Smooth muscle cell (in vitro differentiated cells): ENCODE results near the gene SLC10A1. TPM values are rescaled to one million over a fixed set of nuclear protein-coding genes. Genes with fewer than 3 reads are reported as not detected.
A peak's percentile ranks its signal among the peaks of the same experiment; 100 is the strongest.

ENCODE experiments used
- DNase-seq: peaks from one replicate; lab custom pipeline; 2025; ENCODE audit not compliant: unreplicated experiment; lab: John Stamatoyannopoulos, UW
- H2AFZ ChIP-seq: fragments of 200-600 bp; sonication (generic); 2 replicates; pipeline ENCODE4 v1.6.0; 2016; ENCODE audit warnings: antibody characterized with exemption, low read depth, mild to moderate bottlenecking
- H3F3A ChIP-seq: fragments of 200-600 bp; sonication (generic); 2 replicates; pipeline ENCODE4 v1.6.0; 2017; ENCODE audit warnings: antibody characterized with exemption, low read depth
- H3K27ac ChIP-seq: fragments of 200-600 bp; sonication (generic); 2 replicates; pipeline ENCODE4 v1.5.1; 2016; ENCODE audit warnings: low read depth, mild to moderate bottlenecking
- H3K27me3 ChIP-seq: fragments of 200-600 bp; sonication (generic); 2 replicates; pipeline ENCODE4 v1.6.1; 2016; ENCODE audit warnings: low read depth, mild to moderate bottlenecking
- H3K36me3 ChIP-seq: fragments of 200-600 bp; sonication (generic); 2 replicates; pipeline ENCODE4 v1.5.1; 2016; ENCODE audit warnings: low read depth
- H3K4me1 ChIP-seq: fragments of 200-600 bp; sonication (generic); 2 replicates; pipeline ENCODE4 v1.5.1; 2016; ENCODE audit warnings: low read depth
- H3K4me2 ChIP-seq: fragments of 200-600 bp; sonication (generic); 2 replicates; pipeline ENCODE4 v1.6.0; 2016; ENCODE audit warnings: mild to moderate bottlenecking
- H3K4me3 ChIP-seq: fragments of 200-600 bp; sonication (generic); 2 replicates; pipeline ENCODE4 v1.5.1; 2016; ENCODE audit warnings: mild to moderate bottlenecking
- H3K79me2 ChIP-seq: fragments of 200-600 bp; sonication (generic); 2 replicates; pipeline ENCODE4 v1.6.0; 2016; ENCODE audit warnings: low read depth, mild to moderate bottlenecking
- H3K9ac ChIP-seq: fragments of 200-600 bp; sonication (generic); 2 replicates; pipeline ENCODE4 v1.6.0; 2016; ENCODE audit warnings: low read depth
- H3K9me3 ChIP-seq: fragments of 200-600 bp; sonication (generic); replicated peaks from 2 replicates; pipeline ENCODE4 v1.5.1; 2016; ENCODE audit warnings: low read depth
- H4K20me1 ChIP-seq: fragments of 200-600 bp; sonication (generic); 2 replicates; pipeline ENCODE4 v1.6.0; 2016; ENCODE audit warnings: low read depth
- CTCF ChIP-seq: fragments of 200-600 bp; sonication (generic); IDR thresholded peaks from 2 replicates; pipeline ENCODE4 v1.5.1; 2017; ENCODE audit warnings: borderline replicate concordance, mild to moderate bottlenecking, antibody characterized with exemption; ENCODE audit not compliant: insufficient read depth, poor library complexity, severe bottlenecking
- WGBS: methylation state at CpG from one replicate; pipeline ENCODE4 v1.1.7; 2016; ENCODE audit warnings: low lambda C conversion rate; 5-methylcytosine and 5-hydroxymethylcytosine counted together
- polyA plus RNA-seq: library from polyadenylated mRNA; unstranded; fragments of >200 nt; fragmentation: Nextera tagmentation; extraction: Ambion mirVana; gene quantifications from 2 replicates; pipeline ENCODE4 v1.2.1, GENCODE V29; 2016
- total RNA-seq: library from RNA; depleted of rRNA; stranded (reverse); fragments of >200 nt; gene quantifications from 2 replicates; pipeline ENCODE4 v1.2.3, GENCODE V29; 2014

Gene SLC10A1
- total and polyA plus RNA-seq, 2 experiments from 2014 or later, result 0.10 TPM; not detected in 1

GRCh38 chr14:69771136-69771535 is 25.9 kb downstream of the SLC10A1 start:
- no peaks in the 10 kb centered on the region for H3K27me3 ChIP-seq
- H3K9ac ChIP-seq, result no peak overlapping the region
- H3K9me3 ChIP-seq, result no peaks in the 10 kb centered on the region
- 97% methylated on average over 16 of the region's 16 CpGs for WGBS
- no peak for DNase-seq
- peaks cover 53% of the 10 kb centered on the region for H3F3A ChIP-seq
- H3K4me1 ChIP-seq, result peaks cover 24% of the 10 kb centered on the region
- H2AFZ ChIP-seq, result no peak overlapping the region
- H3K4me2 ChIP-seq, result no peak overlapping the region
- TF ChIP-seq CTCF, result no peak
- H3K4me3 ChIP-seq, result no peak overlapping the region
- peaks cover 28% of the 10 kb centered on the region for H3K36me3 ChIP-seq
- no peak overlapping the region for H3K27ac ChIP-seq
- H4K20me1 ChIP-seq, result peaks cover 90% of the 10 kb centered on the region
- peaks cover 37% of the 10 kb centered on the region for H3K79me2 ChIP-seq

GRCh38 chr14:69770559-69770958 is 26.5 kb downstream of the SLC10A1 start:
- peaks cover 37% of the 10 kb centered on the region for H3K79me2 ChIP-seq
- H4K20me1 ChIP-seq, result peaks cover 84% of the 10 kb centered on the region
- peak overlapping the region; percentile 97 for H3K4me2 ChIP-seq
- H3K9ac ChIP-seq, result no peak overlapping the region
- no peak for TF ChIP-seq CTCF
- DNase-seq, result no peak
- H3K4me3 ChIP-seq, result no peak overlapping the region
- peak overlapping the region; percentile 100 for H3K27ac ChIP-seq
- H2AFZ ChIP-seq, result no peak overlapping the region
- no peaks in the 10 kb centered on the region for H3K9me3 ChIP-seq
- no peaks in the 10 kb centered on the region for H3K27me3 ChIP-seq
- peaks cover 28% of the 10 kb centered on the region for H3K36me3 ChIP-seq
- H3K4me1 ChIP-seq, result peaks cover 24% of the 10 kb centered on the region
- peaks cover 47% of the 10 kb centered on the region for H3F3A ChIP-seq
- 95% methylated on average over 3 of the region's 3 CpGs for WGBS

- H3K36me3 ChIP-seq, result peaks cover 28% of the 10 kb centered on the region
- no peak for DNase-seq
- peak overlapping the region; percentile 100 for H3K27ac ChIP-seq
- H3K4me1 ChIP-seq, result peaks cover 24% of the 10 kb centered on the region
- no peaks in the 10 kb centered on the region for H3K9me3 ChIP-seq
- TF ChIP-seq CTCF, result no peak
- H2AFZ ChIP-seq, result no peak overlapping the region
- H3K4me3 ChIP-seq, result peak overlapping the region; percentile 99
- peaks cover 75% of the 10 kb centered on the region for H4K20me1 ChIP-seq
- no peak overlapping the region for H3K9ac ChIP-seq
- 96% methylated on average over 22 of the region's 22 CpGs for WGBS
- H3K4me2 ChIP-seq, result peak overlapping the region; percentile 97
- H3K79me2 ChIP-seq, result peaks cover 37% of the 10 kb centered on the region
- H3F3A ChIP-seq, result peaks cover 39% of the 10 kb centered on the region
- no peaks in the 10 kb centered on the region for H3K27me3 ChIP-seq
These were observed 27.4 kb downstream of the SLC10A1 start for GRCh38 chr14:69769623-69770022.

GRCh38 chr14:69768873-69769272 is 28.2 kb downstream of the SLC10A1 start:
- H3K36me3 ChIP-seq, result peaks cover 28% of the 10 kb centered on the region
- H3K27ac ChIP-seq, result peak overlapping the region; percentile 100
- H3F3A ChIP-seq, result peaks cover 34% of the 10 kb centered on the region
- DNase-seq, result no peak
- H3K27me3 ChIP-seq, result no peaks in the 10 kb centered on the region
- H3K4me2 ChIP-seq, result peak overlapping the region; percentile 97
- peaks cover 37% of the 10 kb centered on the region for H3K79me2 ChIP-seq
- WGBS, result 87% methylated on average over 8 of the region's 8 CpGs
- peak overlapping the region; percentile 99 for H3K4me3 ChIP-seq
- peaks cover 68% of the 10 kb centered on the region for H4K20me1 ChIP-seq
- H3K4me1 ChIP-seq, result peaks cover 24% of the 10 kb centered on the region
- H3K9me3 ChIP-seq, result no peaks in the 10 kb centered on the region
- H3K9ac ChIP-seq, result no peak overlapping the region
- no peak for TF ChIP-seq CTCF
- H2AFZ ChIP-seq, result no peak overlapping the region
